ENCODE measurements around the gene MRPL4. TPM values are rescaled to one million over a fixed set of nuclear protein-coding genes. Genes with fewer than 3 reads are reported as not detected.

MRPL4 gene
- total RNA-seq, 2 donors from 2014 or later: 72.6 to 75.6 TPM

DNA sequence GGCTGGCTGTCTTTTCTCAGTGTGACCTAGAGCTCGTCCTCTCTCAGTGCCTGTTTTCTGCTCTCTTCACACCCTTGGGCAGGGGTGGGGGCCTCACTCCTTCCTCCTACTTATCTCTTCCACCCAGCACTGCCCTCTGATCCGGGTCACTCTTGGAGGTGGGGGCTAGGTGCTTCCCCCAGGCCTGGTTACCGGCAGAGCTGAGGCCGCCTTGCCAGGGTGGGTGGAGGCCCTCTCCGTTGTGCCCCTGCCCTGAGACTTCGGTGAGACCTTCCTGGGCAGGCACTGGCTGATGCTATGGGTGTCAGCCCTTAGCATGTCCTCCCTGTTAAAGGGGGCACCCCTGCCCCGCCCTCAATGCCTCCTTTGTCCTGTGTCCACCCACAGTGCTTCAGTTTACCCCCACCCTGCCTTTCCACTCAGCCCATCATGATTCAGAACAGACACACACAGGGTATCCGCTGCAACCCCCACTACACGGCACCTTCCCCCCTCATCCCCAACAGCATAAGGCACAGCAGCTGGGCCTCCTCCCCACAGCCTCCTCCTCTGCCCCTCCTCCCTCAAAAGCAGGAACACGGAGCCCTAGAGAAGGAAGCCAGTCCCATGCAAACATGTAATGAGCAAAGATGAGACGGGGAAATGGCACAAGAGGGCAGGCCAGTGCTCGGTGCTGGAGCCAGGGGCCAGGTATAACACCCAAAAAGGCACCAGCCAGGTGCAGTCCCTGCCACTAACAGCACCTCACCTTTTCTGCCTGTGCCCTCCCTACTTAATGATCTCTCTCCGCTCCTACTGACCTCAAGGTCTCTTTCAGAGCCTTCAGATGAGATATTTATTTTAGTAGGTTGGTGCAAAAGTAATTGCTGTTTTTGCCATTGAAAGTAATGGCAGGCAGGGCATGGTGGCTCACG lies 47.8 kb downstream of the MRPL4 start:
- DNase-seq (ENCODE audit: low spot score): no peak
- WGBS: 52% methylated on average over 14 of the region's 14 CpGs
- no peak overlapping the region for H3K27ac ChIP-seq
- H3K27me3 ChIP-seq (replicated peaks; ENCODE audit: insufficient read depth): peaks cover 11% of the 10 kb centered on the region
- H3K4me1 ChIP-seq (replicated peaks): peaks cover 3% of the 10 kb centered on the region
- no peaks in the 10 kb centered on the region for H3K36me3 ChIP-seq
- H3K9me3 ChIP-seq: no peaks in the 10 kb centered on the region
- H3K4me3 ChIP-seq: no peak overlapping the region
- TF ChIP-seq POLR2AphosphoS5 (IDR thresholded peaks at IDR 0.05): no peak
- TF ChIP-seq, protein P1, sequence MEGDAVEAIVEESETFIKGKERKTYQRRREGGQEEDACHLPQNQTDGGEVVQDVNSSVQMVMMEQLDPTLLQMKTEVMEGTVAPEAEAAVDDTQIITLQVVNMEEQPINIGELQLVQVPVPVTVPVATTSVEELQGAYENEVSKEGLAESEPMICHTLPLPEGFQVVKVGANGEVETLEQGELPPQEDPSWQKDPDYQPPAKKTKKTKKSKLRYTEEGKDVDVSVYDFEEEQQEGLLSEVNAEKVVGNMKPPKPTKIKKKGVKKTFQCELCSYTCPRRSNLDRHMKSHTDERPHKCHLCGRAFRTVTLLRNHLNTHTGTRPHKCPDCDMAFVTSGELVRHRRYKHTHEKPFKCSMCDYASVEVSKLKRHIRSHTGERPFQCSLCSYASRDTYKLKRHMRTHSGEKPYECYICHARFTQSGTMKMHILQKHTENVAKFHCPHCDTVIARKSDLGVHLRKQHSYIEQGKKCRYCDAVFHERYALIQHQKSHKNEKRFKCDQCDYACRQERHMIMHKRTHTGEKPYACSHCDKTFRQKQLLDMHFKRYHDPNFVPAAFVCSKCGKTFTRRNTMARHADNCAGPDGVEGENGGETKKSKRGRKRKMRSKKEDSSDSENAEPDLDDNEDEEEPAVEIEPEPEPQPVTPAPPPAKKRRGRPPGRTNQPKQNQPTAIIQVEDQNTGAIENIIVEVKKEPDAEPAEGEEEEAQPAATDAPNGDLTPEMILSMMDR (IDR thresholded peaks at IDR 0.05): no peak
- no peak for TF ChIP-seq POLR2A (IDR thresholded peaks at IDR 0.05)
- intact Hi-C loops (cut with DNase I): no loop called here

DNA sequence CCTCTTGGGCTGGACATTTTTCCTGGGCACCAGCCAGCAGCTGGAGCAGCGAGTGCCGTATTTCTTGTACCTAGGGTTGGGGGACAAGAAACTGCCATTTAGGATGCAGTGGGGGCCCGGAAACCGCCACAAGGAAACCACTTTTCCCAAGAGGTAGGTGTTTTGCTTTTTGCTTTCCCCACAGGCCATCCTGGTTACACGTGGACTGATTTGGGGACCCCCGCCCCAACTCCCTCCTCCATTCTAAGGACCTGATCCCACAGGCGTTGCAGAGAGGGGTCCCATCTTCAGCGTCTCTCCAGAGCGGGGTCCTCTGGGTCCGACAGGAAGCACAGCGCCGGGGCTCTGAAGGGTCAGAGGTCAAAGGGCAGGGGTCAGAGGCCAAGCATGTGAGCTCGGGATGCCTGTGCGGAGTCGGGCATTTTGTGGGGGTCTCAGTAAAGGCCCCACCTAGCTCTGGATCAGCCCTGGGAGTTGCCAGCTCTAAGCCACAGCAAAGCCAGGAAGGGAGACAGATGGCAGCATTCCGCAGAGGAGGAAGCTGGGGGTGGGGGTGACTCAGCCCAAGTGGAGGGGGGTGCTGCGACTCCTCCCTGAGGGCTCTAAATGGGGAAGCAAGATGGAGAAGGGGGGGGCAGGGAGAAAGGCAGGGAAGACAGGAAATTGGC lies 53.3 kb downstream of the MRPL4 start:
- Histone ChIP-seq H3K36me3 (no peaks in the 10 kb centered on the region), H3K4me1 (replicated peaks) (no peaks in the 10 kb centered on the region), H3K9me3 (no peaks in the 10 kb centered on the region), H3K27me3 (replicated peaks; ENCODE audit: insufficient read depth) (no peaks in the 10 kb centered on the region), H3K27ac (no peak overlapping the region), H3K4me3 (no peak overlapping the region)
- no peak for DNase-seq (ENCODE audit: low spot score)
- TF ChIP-seq POLR2AphosphoS5 (IDR thresholded peaks at IDR 0.05) (no peak), POLR2A (IDR thresholded peaks at IDR 0.05) (no peak)
- TF ChIP-seq, protein P1 (IDR thresholded peaks at IDR 0.05): no peak
- intact Hi-C loops (cut with DNase I): no loop called here
- 84% methylated on average over 16 of the region's 17 CpGs for WGBS

DNA sequence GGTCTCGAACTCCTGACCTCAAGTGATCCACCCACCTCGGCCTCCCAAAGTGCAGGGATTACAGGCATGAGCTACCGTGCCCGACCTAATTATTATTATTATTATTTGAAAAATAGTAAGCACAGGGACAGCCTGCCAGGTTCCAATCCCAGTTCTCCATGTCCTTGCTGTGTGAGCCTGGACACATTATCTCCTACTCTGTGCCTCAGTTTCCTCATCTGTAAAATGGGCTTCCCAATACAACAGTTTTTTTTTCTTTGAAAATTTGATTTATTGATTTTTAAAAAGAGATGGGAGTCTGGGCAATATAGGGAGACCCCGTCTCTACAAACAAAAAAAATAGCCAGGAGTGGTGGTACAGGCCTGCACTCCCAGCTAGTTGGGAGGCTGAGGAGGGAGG lies 54.3 kb downstream of the MRPL4 start:
- Histone ChIP-seq H3K4me1 (replicated peaks) (no peaks in the 10 kb centered on the region), H3K36me3 (no peaks in the 10 kb centered on the region), H3K4me3 (no peak overlapping the region), H3K27me3 (replicated peaks; ENCODE audit: insufficient read depth) (no peaks in the 10 kb centered on the region), H3K27ac (no peak overlapping the region), H3K9me3 (no peaks in the 10 kb centered on the region)
- intact Hi-C loops (cut with DNase I): no loop called here
- 92% methylated on average over 5 of the region's 5 CpGs for WGBS
- TF ChIP-seq POLR2AphosphoS5 (IDR thresholded peaks at IDR 0.05) (no peak), POLR2A (IDR thresholded peaks at IDR 0.05) (no peak)
- TF ChIP-seq, protein P1 (IDR thresholded peaks at IDR 0.05): no peak
- no peak for DNase-seq (ENCODE audit: low spot score)

- WGBS: 88% methylated on average over 22 of the region's 24 CpGs
- Histone ChIP-seq H3K27me3 (replicated peaks; ENCODE audit: insufficient read depth) (no peaks in the 10 kb centered on the region), H3K9me3 (no peaks in the 10 kb centered on the region), H3K4me3 (no peak within 1 kb of the TSS), H3K36me3 (no peaks in the 10 kb centered on the region), H3K4me1 (replicated peaks) (no peaks in the 10 kb centered on the region), H3K27ac (no peak within 1 kb of the TSS)
- intact Hi-C loops (cut with DNase I): no loop called here
- TF ChIP-seq POLR2AphosphoS5 (IDR thresholded peaks at IDR 0.05) (no peak), POLR2A (IDR thresholded peaks at IDR 0.05) (no peak)
- TF ChIP-seq, protein P1 (IDR thresholded peaks at IDR 0.05): no peak
- no peak for DNase-seq (ENCODE audit: low spot score)
These were observed 57.4 kb downstream of the MRPL4 start, which contains the start of gene ZGLP1 for GRCh38 chr19:10309423-10309822. Gene ZGLP1 (minus strand): TSS chr19:10309815.

Small RNA genes within 50 kb of the gene (microRNA-seq; reads per million reads assigned to microRNA genes)
- not detected for gene MIR4322

Small RNA genes within 50 kb of the gene (small RNA-seq; reads per million reads assigned to genes)
- gene AC011511.1 (0 reads per million in 2 donors), gene MIR4322 (0 reads per million in 2 donors)

Other genes starting within 250 kb of the MRPL4 start
- gene COL5A3, start 241.7 kb upstream of the MRPL4 start, total RNA-seq: 10 to 100 TPM in 1 of 2 donors, 1 to 10 TPM in 1; 2.0 to 12.7 TPM
- gene RDH8, start 238.7 kb upstream of the MRPL4 start, total RNA-seq: not detected
- 10 to 100 TPM; 23.5 to 36.0 TPM for gene SHFL, start 165.9 kb upstream of the MRPL4 start, total RNA-seq
- gene ANGPTL6, start 149.5 kb upstream of the MRPL4 start, total RNA-seq: 1 to 10 TPM in 1 of 2 donors, not detected in 1; 2.4 TPM
- 10 to 100 TPM; 27.6 to 47.2 TPM for gene PPAN, start 145.9 kb upstream of the MRPL4 start, total RNA-seq
- 10 to 100 TPM in 1 of 2 donors, 1 to 10 TPM in 1; 9.2 to 20.8 TPM for gene P2RY11, start 140.5 kb upstream of the MRPL4 start, total RNA-seq
- gene EIF3G, start 132.3 kb upstream of the MRPL4 start, total RNA-seq: 100 to 1,000 TPM; 264 to 300 TPM
- 10 to 100 TPM; 29.9 to 50.0 TPM for gene DNMT1, start 57.3 kb upstream of the MRPL4 start, total RNA-seq
- 1 to 10 TPM; 4.5 to 8.5 TPM for gene S1PR2, start 20.9 kb upstream of the MRPL4 start, total RNA-seq
- gene ICAM1, start 18.9 kb downstream of the MRPL4 start, total RNA-seq: 10 to 100 TPM in 1 of 2 donors, 1 to 10 TPM in 1; 8.9 to 25.1 TPM
- gene ICAM4, start 34.7 kb downstream of the MRPL4 start, total RNA-seq: 1 to 10 TPM in 1 of 2 donors, not detected in 1; 1.0 TPM
- 1 to 10 TPM in 1 of 2 donors, not detected in 1; 7.1 TPM for gene ICAM5, start 37.7 kb downstream of the MRPL4 start, total RNA-seq
- 10 to 100 TPM in 1 of 2 donors, 1 to 10 TPM in 1; 5.0 to 12.3 TPM for gene ZGLP1, start 57.6 kb downstream of the MRPL4 start, total RNA-seq
- gene FDX2, start 63.8 kb downstream of the MRPL4 start, total RNA-seq: 10 to 100 TPM; 20.9 to 29.9 TPM
- gene RAVER1, start 81.3 kb downstream of the MRPL4 start, total RNA-seq: 10 to 100 TPM; 50.2 to 53.2 TPM
- gene ICAM3, start 87.4 kb downstream of the MRPL4 start, total RNA-seq: 1 to 10 TPM; 6.4 to 6.5 TPM
- 100 to 1,000 TPM in 1 of 2 donors, 10 to 100 TPM in 1; 90.8 to 161 TPM for gene TYK2, start 128.4 kb downstream of the MRPL4 start, total RNA-seq
- 100 to 1,000 TPM; 135 to 159 TPM for gene CDC37, start 151.3 kb downstream of the MRPL4 start, total RNA-seq
- gene PDE4A, start 168.3 kb downstream of the MRPL4 start, total RNA-seq: 10 to 100 TPM; 14.5 to 15.1 TPM